GM23338 (cell line): ENCODE measurements around the gene STAMBP.

ENCODE experiments used
- CREB1 ChIP-seq: fragments of 250-450 bp; sonication (Bioruptor Pico); IDR thresholded peaks from 2 replicates; pipeline ENCODE4 v1.5.0; 2020; ENCODE audit warnings: low read depth, mild to moderate bottlenecking, moderate library complexity
- CTCF ChIP-seq, 2 experiments: fragments of 200-600 bp in 1 of 2; sonication (generic) in 1 of 2; conservative IDR thresholded peaks; 2 replicates each; pipeline versions ENCODE4 v1.5.1 to v1.6.1; 2016 to 2017; ENCODE audit warnings: antibody characterized with exemption in 2 of 2, low read depth in 2 of 2, mild to moderate bottlenecking in 2 of 2, moderate library complexity in 1 of 2
- EZH2phosphoT487 ChIP-seq: fragments of 200-600 bp; sonication (generic); IDR thresholded peaks from one replicate; pipeline ENCODE4 v1.8.1; 2018; ENCODE audit warnings: antibody characterized with exemption; ENCODE audit not compliant: unreplicated experiment
- POLR2AphosphoS5 ChIP-seq: IDR thresholded peaks from 2 replicates; pipeline ENCODE4 v1.6.1; 2016; ENCODE audit warnings: antibody characterized with exemption, low read depth
- REST ChIP-seq: IDR thresholded peaks from one replicate; pipeline ENCODE4 v1.6.1; 2018; ENCODE audit warnings: antibody characterized with exemption; ENCODE audit not compliant: unreplicated experiment

GRCh38 chr2:73812635-73813034 lies 16.1 kb upstream of the STAMBP start:
- TF ChIP-seq CTCF (conservative IDR thresholded peaks at IDR 0.05; ENCODE audit: low read depth in 2 of 2) (no peak), REST (no peak), CREB1 (CRISPR knock-in tag) (no peak), EZH2phosphoT487 (no peak), POLR2AphosphoS5 (no peak)
